GM12892 (cell line): Measurements from ENCODE around the gene DHRS13.

ENCODE experiments used
- POLR2AphosphoS5 ChIP-seq: IDR thresholded peaks from 2 replicates; pipeline ENCODE4 v1.6.1; 2011; ENCODE audit warnings: low read depth, low read length, control low read depth
- TAF1 ChIP-seq: IDR thresholded peaks from 2 replicates; pipeline ENCODE4 v1.6.1; 2011; ENCODE audit warnings: low read depth, mild to moderate bottlenecking, control low read depth, low read length, borderline replicate concordance

- TF ChIP-seq TAF1 (no peak), POLR2AphosphoS5 (no peak)
Measured at GRCh38 chr17:28944862-28945741, 42.2 kb upstream of the DHRS13 start.
